CD14-positive monocyte (primary cell): ENCODE results near the gene HCCS. TPM values are rescaled to one million over a fixed set of nuclear protein-coding genes. Genes with fewer than 3 reads are reported as not detected.

Experiments
- DNase-seq, 3 donors: peaks; one replicate each; pipeline ENCODE4 v3.0.0-alpha.2; 2011 to 2022
- H2AFZ ChIP-seq: 2 replicates; pipeline ENCODE4 v1.6.0; 2012; ENCODE audit warnings: mild to moderate bottlenecking, low read depth, low read length, inconsistent platforms; ENCODE audit not compliant: insufficient read depth, poor library complexity, severe bottlenecking
- H3K27ac ChIP-seq, 2 donors: 1 replicate in 1 of 2; 2 replicates in 1 of 2; pipeline ENCODE4 v1.5.1; 2012 to 2013; ENCODE audit warnings: low read length in 2 of 2, control low read depth in 1 of 2, inconsistent platforms in 1 of 2, low read depth in 1 of 2, mild to moderate bottlenecking in 1 of 2
- H3K27me3 ChIP-seq, 2 donors: one replicate each; pipeline versions ENCODE4 v1.6.0 to v1.6.1; 2011 to 2013; ENCODE audit warnings: low read length in 2 of 2; ENCODE audit not compliant: control insufficient read depth in 2 of 2, insufficient read depth in 2 of 2
- H3K36me3 ChIP-seq, 2 donors: replicated peaks in 1 of 2; 1 replicate in 1 of 2; 2 replicates in 1 of 2; pipeline versions ENCODE4 v1.5.1 to v1.6.1; 2012 to 2013; ENCODE audit warnings: low read length in 2 of 2, control low read depth in 1 of 2, inconsistent platforms in 1 of 2, mild to moderate bottlenecking in 1 of 2; ENCODE audit not compliant: insufficient read depth in 2 of 2, control insufficient read depth in 1 of 2
- H3K4me1 ChIP-seq, 2 donors: 1 replicate in 1 of 2; 2 replicates in 1 of 2; pipeline versions ENCODE4 v1.5.1 to v1.6.1; 2012 to 2013; ENCODE audit warnings: low read length in 2 of 2, control low read depth in 1 of 2, inconsistent platforms in 1 of 2, mild to moderate bottlenecking in 1 of 2, moderate library complexity in 1 of 2; ENCODE audit not compliant: insufficient read depth in 2 of 2, control insufficient read depth in 1 of 2
- H3K4me2 ChIP-seq: replicated peaks from 2 replicates; pipeline ENCODE3; 2012; ENCODE audit warnings: low read length, moderate library complexity, mild to moderate bottlenecking; ENCODE audit not compliant: poor library complexity, severe bottlenecking; ENCODE audit errors: extremely low read depth
- H3K4me3 ChIP-seq, 3 experiments: fragments of 200-600 bp in 1 of 3; sonication (generic) in 1 of 3; replicated peaks in 1 of 3; 1 replicate in 2 of 3; 2 replicates in 1 of 3; pipeline ENCODE4 v1.5.1; 2011 to 2013; ENCODE audit warnings: low read length in 3 of 3, mild to moderate bottlenecking in 3 of 3, control low read depth in 2 of 3, low read depth in 2 of 3, inconsistent platforms in 1 of 3, moderate library complexity in 1 of 3
- H3K79me2 ChIP-seq: 2 replicates; pipeline ENCODE4 v1.6.0; 2012; ENCODE audit warnings: mild to moderate bottlenecking, control low read depth, inconsistent platforms, low read length, moderate library complexity; ENCODE audit not compliant: insufficient read depth
- H3K9ac ChIP-seq: 2 replicates; pipeline ENCODE4 v1.6.0; 2017; ENCODE audit warnings: low read length, mild to moderate bottlenecking; ENCODE audit not compliant: insufficient read depth, poor library complexity, severe bottlenecking
- H3K9me3 ChIP-seq, 2 donors: replicated peaks in 1 of 2; 1 replicate in 1 of 2; 2 replicates in 1 of 2; pipeline versions ENCODE4 v1.5.1 to v1.6.1; 2012 to 2013; ENCODE audit warnings: low read length in 2 of 2, control low read depth in 1 of 2; ENCODE audit not compliant: control insufficient read depth in 1 of 2, insufficient read depth in 1 of 2
- H4K20me1 ChIP-seq: 2 replicates; pipeline ENCODE4 v1.6.0; 2012; ENCODE audit warnings: mild to moderate bottlenecking, low read length, control low read depth, moderate library complexity; ENCODE audit not compliant: insufficient read depth
- H3K27ac Mint-ChIP-seq, 7 donors: one replicate each; pipeline ENCODE4 v1.8.0; 2020; ENCODE audit warnings: mild to moderate bottlenecking in 7 of 7, mixed read lengths in 7 of 7, moderate library complexity in 6 of 7, inconsistent platforms in 2 of 7
- H3K27me3 Mint-ChIP-seq, 3 donors: one replicate each; pipeline ENCODE4 v1.8.0; 2021 to 2022; ENCODE audit warnings: low read depth in 3 of 3, mild to moderate bottlenecking in 3 of 3, mixed read lengths in 3 of 3, moderate library complexity in 3 of 3, inconsistent platforms in 1 of 3
- H3K36me3 Mint-ChIP-seq, 2 donors: one replicate each; pipeline ENCODE4 v1.8.0; 2020; ENCODE audit warnings: mixed read lengths in 2 of 2, inconsistent platforms in 1 of 2, mild to moderate bottlenecking in 1 of 2
- H3K4me1 Mint-ChIP-seq: one replicate; pipeline ENCODE4 v1.8.0; 2020; ENCODE audit warnings: mild to moderate bottlenecking, mixed read lengths
- H3K4me3 Mint-ChIP-seq, 2 donors: one replicate each; pipeline ENCODE4 v1.8.0; 2020; ENCODE audit warnings: mild to moderate bottlenecking in 2 of 2, mixed read lengths in 2 of 2, moderate library complexity in 1 of 2
- H3K9me3 Mint-ChIP-seq, 7 donors: one replicate each; pipeline ENCODE4 v1.8.0; 2020 to 2022; ENCODE audit warnings: mixed read lengths in 7 of 7, mild to moderate bottlenecking in 6 of 7, moderate library complexity in 6 of 7, inconsistent platforms in 2 of 7
- WGBS: methylation state at CpG from one replicate; pipeline ENCODE4 v1.1.5; 2013; ENCODE audit warnings: missing lambda C conversion rate; ENCODE audit not compliant: insufficient coverage; 5-methylcytosine and 5-hydroxymethylcytosine counted together
- intact Hi-C, 2 donors: fragments of 100-400 bp; cut with micrococcal nuclease; formaldehyde crosslinking; loops; one replicate each; pipeline versions ENCODE4 v1.15.0 to v1.15.1; 2023
- polyA plus RNA-seq, 3 donors: library from polyadenylated mRNA; depleted of rRNA in 1 of 3; unstranded in 2 of 3; stranded (reverse) in 1 of 3; fragments of 300-500 nt in 2 of 3; fragments of >200 nt in 1 of 3; fragmentation: Illumina TruSeq in 2 of 3; gene quantifications; 1 replicate in 2 of 3; 2 replicates in 1 of 3; pipeline ENCODE4 v1.2.3, GENCODE V29; 2012 to 2021
- TF ChIP-seq, protein P1 (sequence below): fragments of 200-600 bp; IDR thresholded peaks from one replicate; pipeline ENCODE4 v1.8.0; 2022; ENCODE audit warnings: antibody characterized with exemption, mild to moderate bottlenecking

Gene HCCS
- polyA plus RNA-seq, 3 donors, result 15.2 to 52.2 (median 38.9) TPM

GRCh38 chrX:11124112-11124511 lies 13.0 kb downstream of the HCCS start:
- peaks cover 33 to 36% of the 10 kb centered on the region in 2 donors for H3K36me3 Mint-ChIP-seq
- no CpG with 5 or more reads among the region's 2 CpGs for WGBS
- H3K4me1 Mint-ChIP-seq, result peaks cover 2% of the 10 kb centered on the region
- Histone ChIP-seq H3K4me3 (no peak overlapping the region), H3K4me2 (no peak overlapping the region), H3K4me1 (no peaks in the 10 kb centered on the region), H3K79me2 (no peaks in the 10 kb centered on the region), H3K36me3 (peaks cover 31 to 41% of the 10 kb centered on the region in 2 donors), H3K9ac (no peak overlapping the region), H3K27ac (no peak overlapping the region), H4K20me1 (peaks cover 15% of the 10 kb centered on the region), H2AFZ (no peak overlapping the region), H3K27me3 (no peaks in the 10 kb centered on the region), H3K9me3 (no peaks in the 10 kb centered on the region)
- H3K4me3 Mint-ChIP-seq, result no peak overlapping the region
- no peak overlapping the region for H3K27ac Mint-ChIP-seq
- peaks cover 0 to 2% (median 0%) of the 10 kb centered on the region in 3 donors for H3K27me3 Mint-ChIP-seq
- H3K9me3 Mint-ChIP-seq, result peaks cover 0 to 2% (median 0%) of the 10 kb centered on the region in 7 donors
- no peak for DNase-seq
- TF ChIP-seq, protein P1, sequence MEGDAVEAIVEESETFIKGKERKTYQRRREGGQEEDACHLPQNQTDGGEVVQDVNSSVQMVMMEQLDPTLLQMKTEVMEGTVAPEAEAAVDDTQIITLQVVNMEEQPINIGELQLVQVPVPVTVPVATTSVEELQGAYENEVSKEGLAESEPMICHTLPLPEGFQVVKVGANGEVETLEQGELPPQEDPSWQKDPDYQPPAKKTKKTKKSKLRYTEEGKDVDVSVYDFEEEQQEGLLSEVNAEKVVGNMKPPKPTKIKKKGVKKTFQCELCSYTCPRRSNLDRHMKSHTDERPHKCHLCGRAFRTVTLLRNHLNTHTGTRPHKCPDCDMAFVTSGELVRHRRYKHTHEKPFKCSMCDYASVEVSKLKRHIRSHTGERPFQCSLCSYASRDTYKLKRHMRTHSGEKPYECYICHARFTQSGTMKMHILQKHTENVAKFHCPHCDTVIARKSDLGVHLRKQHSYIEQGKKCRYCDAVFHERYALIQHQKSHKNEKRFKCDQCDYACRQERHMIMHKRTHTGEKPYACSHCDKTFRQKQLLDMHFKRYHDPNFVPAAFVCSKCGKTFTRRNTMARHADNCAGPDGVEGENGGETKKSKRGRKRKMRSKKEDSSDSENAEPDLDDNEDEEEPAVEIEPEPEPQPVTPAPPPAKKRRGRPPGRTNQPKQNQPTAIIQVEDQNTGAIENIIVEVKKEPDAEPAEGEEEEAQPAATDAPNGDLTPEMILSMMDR, result no peak
- intact Hi-C loops, result no loop called here

DNA sequence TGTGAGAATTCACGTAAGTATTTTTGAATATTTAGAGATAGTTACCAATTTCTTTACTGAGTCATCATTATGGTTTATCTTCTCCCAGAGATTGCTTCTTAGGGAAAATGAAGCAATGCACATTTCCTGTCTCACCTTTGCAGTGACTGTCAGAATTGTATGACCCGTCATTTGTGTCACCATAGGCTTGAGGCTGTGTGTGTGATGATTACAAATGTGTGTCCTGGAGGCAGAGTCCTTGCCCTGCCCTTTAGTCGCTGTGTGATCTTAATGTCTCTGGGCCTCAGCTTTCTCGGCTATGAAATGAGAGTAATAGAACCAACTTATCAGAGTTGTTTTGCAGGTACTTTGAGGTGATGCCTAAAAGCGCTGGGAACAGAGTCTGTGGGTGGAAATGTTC lies 13.9 kb downstream of the HCCS start:
- peaks cover 0 to 2% (median 0%) of the 10 kb centered on the region in 3 donors for H3K27me3 Mint-ChIP-seq
- intact Hi-C loops, result no loop called here
- H3K27me3 ChIP-seq, result no peaks in the 10 kb centered on the region
- H3K4me3 Mint-ChIP-seq, result no peak overlapping the region
- H3K79me2 ChIP-seq, result no peaks in the 10 kb centered on the region
- WGBS, result no CpG with 5 or more reads among the region's 5 CpGs
- DNase-seq, result no peak
- peaks cover 26 to 32% of the 10 kb centered on the region in 2 donors for H3K36me3 ChIP-seq
- peaks cover 7% of the 10 kb centered on the region for H3K4me1 Mint-ChIP-seq
- H3K4me2 ChIP-seq, result no peak overlapping the region
- no peak overlapping the region for H3K27ac Mint-ChIP-seq
- no peak overlapping the region for H2AFZ ChIP-seq
- peaks cover 25 to 27% of the 10 kb centered on the region in 2 donors for H3K36me3 Mint-ChIP-seq
- H3K4me3 ChIP-seq, result no peak overlapping the region
- H3K9me3 Mint-ChIP-seq, result peaks cover 0 to 2% (median 0%) of the 10 kb centered on the region in 7 donors
- no peak overlapping the region for H3K27ac ChIP-seq
- H3K9me3 ChIP-seq, result no peaks in the 10 kb centered on the region
- H3K9ac ChIP-seq, result no peak overlapping the region
- peaks cover under 1 to 6% of the 10 kb centered on the region in 2 donors for H3K4me1 ChIP-seq
- peaks cover 10% of the 10 kb centered on the region for H4K20me1 ChIP-seq
- TF ChIP-seq, protein P1, result no peak
